Activated CD4-positive, CD25-positive, alpha-beta regulatory T cell treated with anti-CD3 and anti-CD28 coated beads, Interleukin-2, amount 50 U/mL, for 24 hours (primary cell): ENCODE data around the gene TUBG1.
"Not testable (repeated sequence)": the region's sequence is repeated elsewhere in the genome, so short reads cannot be mapped to it uniquely, and the experiment has no call there.

Experiments used
- ATAC-seq, 2 donors: fragments of 150-1000 bp; cut with Tn5 transposase; one replicate each; pipeline ENCODE4 v1.10.0; 2021; ENCODE audit warnings: mild to moderate bottlenecking in 1 of 2, moderate library complexity in 1 of 2

The TUBG1 gene

DNA sequence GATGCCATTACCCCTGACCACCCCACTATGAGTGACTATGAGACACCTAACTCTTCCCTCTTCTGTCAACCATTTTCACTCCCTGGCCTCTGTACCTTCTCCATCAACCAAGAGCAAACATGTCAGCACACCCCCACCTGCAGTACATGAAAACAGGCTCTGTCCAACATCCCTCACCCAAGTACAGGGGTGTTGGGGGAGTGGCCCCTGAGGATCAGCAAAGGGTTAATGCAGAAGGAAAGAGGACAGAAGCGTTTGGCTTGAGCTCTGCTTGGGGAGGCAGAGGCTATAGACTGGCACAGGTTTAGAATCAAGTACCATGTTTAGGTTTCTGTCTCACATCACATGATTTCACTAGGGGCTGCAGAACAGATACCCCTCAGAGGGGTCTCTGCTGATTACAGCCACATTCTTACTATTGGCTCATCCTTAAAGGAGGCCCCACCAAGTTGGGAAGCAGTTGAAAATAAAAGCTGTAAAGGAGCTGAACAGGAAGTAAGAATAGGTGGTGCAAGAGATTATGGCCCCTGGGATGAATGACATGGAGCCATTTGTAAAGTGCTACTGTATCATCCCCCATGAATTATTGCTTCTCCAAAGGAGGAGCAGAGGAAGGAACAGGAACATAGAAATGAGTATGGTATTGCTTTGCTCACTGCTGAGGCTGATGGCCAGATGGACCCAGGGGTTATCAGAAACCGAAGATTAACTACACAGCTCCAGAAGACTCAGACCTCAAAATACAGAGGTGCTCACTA, 29.5 kb upstream of the TUBG1 start:
- ATAC-seq, result no peak

DNA sequence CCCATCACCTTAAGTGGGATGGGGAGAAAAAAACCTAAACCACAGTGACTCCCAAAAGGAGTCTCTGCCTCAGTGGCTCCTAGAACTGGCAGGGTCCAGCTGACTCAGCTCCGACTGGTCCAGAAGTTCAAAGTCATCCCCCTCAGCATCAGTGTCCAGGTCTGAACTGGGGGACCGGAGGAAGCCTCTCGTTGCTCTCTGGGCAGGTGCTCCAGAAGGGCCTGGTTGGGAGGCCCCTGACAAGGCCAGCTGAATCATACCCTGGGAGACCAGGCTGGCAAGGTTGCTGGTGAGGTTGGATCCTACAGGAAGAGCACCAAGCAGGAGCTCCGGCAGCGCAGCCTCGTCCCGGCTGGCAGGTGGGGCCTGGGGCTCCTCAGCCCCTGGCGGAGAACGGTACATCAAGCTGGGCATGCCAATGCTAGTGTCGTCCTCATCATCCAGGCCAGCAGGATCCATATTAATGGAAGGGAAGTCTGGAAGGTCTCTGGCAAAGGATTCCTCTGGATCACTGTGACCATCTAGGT, 27.7 kb upstream of the TUBG1 start:
- no peak for ATAC-seq

DNA sequence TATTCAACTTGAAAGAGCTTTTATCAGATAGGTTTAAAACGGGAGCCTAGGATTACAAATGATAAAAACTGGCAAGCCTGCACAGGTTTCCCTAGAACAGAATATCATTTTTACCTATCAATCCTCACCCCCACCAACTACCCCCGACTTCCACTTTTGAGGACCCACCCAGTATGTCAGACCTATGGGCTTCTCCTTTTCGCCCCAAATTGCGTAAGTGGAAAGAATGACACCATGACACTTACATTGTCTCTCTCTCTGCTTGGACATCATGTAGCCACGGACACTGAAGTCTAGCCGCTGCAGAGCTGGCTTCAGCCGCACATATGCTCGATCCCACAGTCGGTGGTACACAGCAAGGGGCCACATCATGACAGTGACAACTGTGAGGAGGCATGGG, 24.6 kb upstream of the TUBG1 start:
- no peak for ATAC-seq

DNA sequence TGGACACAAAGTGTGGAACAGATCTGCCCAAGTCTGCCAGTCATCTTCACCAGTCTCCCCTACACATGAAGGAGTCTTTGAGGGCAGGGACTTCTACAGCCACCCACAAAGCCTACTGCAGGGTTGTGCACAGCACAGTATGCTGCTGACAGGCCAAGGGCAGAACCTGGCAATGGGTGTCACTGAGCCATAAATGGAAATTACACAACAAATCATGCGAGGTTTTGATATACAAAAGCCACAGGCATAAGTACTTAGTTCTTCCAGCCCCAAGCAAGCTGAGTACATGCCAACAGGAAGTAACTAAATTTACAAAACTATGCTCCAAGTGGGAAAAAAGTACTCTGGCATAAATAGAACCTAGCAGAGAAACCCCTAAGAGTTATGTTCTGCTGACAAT, 24.1 kb upstream of the TUBG1 start:
- ATAC-seq, result no peak

DNA sequence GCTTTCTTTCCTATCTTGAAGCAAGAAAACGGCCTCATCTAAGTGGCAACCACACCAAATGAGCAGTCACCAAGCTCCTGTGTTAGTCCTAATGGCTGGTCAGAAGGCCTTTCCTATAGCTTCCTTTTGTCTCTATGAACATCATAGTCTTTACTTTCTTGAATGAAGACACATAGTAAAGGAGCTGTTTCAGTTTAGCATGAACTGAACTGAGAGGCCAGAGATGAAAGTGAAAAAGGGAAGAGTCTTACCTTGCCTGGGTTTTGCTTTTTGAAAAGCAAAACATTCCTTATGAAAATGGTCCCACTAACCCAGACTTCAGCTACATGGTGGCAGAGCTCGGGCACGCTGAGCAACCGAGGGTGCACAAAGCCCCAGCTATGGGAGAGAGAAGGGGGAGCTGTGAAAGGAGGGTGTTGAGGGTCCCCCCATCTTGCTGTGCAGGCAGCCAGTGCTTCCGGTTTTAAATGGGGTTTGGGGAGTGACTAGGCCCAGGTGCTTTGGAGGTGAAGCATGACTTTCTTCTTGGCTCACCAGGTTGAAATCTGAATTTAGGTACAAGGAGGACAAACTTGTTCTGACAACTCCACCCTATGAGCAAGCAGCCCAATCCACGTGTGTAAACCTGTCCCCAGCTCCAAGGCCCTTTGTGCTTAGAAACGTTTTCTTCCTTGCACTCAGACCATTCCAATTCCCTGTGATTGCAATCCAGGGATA, 22.8 kb upstream of the TUBG1 start:
- no peak for ATAC-seq

DNA sequence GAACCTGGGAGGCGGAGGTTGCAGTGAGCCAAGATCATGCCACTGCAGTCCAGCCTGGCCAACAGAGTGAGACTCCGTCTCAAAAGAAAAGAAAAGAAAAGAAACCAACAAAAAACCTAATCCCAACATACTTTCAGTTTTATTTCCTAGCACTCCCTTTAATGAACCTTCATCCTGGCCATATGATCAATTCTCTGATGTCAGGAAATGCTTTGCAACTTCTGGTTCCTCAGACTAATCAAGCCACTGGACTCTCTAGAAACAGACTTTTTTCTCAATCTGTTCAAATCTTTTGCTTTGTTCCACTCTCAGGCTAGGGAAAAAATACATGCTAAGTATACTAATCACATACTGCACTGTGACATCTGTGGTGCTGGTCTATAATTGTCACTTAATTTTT, 18.6 kb upstream of the TUBG1 start:
- no peak for ATAC-seq

DNA sequence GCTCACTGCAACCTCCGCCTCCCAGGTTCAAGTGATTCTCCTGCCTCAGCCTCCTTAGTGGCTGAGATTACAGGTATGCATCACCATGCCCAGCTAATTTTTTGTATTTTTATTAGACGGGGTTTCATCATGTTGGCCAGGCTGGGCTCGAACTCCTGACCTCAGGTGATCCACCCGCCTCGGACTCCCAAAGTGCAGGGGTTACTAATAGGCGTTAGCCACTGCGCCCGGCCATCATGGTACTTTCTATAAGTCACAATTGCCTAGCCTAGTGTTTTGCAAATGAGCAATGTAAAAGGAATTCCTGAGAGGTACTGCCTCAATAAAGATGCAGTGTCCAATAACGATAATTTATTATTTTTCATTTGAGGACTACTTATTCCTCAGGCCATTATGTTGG, 18.1 kb upstream of the TUBG1 start:
- ATAC-seq, result no peak

DNA sequence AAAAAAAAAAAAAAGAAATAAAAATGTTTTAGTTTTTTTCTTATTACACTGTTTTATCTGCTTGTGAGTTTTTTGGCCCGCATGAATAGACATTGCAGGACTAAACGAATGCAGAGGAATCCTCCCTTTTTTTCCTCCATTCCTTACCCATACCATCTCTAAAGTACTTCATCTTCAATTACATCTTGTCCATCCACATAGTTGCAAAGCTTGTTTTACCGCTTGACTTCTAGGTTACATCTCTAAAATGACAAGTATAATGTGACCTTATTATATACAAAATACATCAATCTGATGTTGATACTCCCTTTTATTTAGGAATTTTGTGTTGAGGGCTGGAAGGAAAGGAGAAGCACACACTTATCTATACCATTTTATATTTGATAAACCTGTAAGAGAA, 13.1 kb upstream of the TUBG1 start:
- no peak for ATAC-seq

DNA sequence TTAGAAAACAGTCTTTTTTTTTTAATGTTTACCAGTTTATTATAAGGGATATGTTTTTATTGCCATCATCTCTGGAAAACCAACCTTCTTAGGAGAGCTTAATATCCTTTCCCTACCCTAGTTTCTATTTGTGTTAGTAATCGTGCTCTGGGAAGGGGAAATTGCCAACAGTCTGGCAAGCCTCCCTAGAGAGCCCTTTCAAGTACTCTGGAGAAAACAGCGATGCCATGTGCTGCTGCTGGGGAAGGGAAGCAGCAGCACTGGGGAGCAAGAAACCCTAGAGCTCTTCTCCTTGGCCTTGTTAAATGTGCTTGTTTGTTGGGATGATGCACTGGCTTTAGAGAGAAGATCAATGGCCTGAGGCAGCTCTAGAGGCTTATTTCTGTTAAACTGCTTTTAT, 10.6 kb upstream of the TUBG1 start:
- ATAC-seq, result no peak

DNA sequence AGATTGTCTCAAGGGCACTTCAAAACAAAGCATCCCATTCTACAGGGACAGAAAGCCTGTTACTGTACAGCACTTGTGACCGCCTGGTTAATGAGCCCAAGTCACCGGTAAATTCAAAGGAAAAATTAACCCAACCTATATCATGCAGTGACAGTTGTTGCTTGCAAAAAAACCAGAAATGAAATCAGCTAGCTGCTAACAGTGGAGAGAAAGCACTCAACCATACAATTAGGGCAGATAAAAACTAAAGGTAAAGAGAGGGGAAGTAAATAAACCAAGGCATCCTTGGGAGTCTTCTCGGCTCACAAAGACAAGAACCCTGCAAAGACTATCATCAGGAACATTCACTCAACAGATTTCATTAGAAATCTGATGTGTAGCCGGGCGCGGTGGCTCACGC, 6.2 kb upstream of the TUBG1 start:
- no peak for ATAC-seq

DNA sequence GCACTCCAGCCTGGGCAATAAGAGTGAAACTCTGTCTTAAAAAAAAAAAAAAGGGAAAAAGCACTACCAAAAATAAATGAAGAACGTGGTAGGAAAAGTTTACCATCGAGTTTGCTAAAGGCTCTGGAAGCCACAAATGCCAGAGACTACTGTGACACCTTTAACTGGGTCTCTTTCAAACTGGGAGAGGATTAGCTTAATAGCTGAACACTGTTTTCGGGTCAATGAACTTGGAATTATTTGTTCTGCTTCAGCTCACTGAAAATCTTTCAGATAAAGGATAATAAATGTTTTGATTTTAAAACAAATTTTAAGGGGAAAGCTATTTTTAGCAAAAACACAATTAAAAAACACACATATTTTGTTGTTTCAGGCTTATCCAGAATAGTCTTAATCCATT, 1.7 kb upstream of the TUBG1 start:
- no peak for ATAC-seq

DNA sequence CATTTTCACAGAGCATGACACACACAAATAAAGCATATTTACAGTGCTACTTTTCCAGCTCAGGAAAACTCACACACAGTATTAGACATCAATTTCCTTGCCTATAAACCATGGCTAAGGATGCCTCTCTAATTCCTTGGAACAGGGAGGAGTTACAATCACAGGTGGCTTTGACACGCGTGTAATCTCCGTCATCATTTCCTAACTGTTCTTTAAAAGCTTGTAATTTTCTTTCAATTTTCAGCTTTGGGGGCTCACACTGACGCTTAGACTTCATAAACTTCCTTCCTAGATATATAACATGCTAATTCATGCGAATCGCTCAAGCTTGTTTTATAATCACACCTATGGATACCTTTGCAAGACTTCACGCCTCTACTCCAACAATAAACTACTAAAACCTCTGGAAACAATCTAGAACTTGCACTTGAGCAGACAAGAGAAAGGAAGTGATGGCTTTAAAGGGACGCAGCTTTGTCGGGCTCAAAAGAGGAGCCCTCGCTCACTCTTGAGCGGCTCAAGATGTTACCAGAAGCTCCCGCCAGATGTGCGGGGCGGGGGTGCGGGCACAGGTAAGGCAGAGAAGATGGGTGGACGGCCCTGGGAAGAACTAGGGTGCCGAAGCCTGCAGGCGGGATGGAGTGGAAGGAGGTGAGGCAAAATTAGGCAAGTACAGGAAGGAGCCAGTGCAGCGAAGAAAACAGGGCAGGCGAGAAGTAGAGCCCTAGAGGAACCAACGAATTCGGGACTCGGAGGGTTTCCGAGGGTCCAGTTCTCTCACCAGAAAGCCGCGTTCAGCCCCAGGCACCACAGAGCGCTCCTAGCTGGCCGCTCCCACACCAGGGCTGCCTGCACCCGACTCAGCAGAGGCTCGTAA, 940 bp upstream of the TUBG1 start:
- ATAC-seq, result peak; percentile 52 to 55

DNA sequence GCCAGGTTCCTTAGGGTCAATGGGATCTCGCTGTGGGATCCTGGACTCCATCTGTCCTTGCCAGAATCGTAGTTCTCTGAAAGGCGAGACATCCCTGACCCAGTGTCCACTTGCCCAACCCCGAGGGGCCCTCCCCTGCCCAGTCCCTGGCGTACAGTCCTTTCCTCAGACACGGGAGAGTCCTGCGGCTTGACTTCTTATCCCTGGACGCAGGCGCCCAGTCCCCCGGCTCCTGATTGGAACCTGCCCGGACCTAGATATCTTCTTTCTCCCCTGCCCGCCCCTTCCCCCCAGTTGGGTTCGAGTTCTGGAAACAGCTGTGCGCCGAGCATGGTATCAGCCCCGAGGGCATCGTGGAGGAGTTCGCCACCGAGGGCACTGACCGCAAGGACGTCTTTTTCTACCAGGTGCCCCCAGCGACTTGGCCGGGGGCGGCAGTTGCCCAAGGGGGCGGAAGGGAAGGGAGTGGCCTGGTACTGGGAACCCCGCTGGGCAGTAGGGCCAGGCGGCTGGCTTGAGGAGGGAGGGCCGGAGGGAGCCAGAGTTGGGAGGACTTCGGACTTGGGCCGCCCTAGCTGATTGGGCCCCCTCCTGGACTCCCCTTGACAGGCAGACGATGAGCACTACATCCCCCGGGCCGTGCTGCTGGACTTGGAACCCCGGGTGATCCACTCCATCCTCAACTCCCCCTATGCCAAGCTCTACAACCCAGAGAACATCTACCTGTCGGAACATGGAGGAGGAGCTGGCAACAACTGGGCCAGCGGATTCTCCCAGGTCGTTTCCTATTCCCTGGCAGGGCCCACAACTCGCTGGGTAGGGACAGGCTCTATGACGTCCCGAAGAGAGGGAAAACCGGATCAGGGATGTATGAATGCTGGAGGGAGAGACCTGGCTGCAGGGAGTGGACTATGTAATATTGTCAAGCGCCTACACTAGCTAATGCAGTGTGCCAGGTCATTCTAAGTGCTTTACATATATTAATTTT, 625 bp downstream of the TUBG1 start:
- ATAC-seq, result not testable (repeated sequence)

DNA sequence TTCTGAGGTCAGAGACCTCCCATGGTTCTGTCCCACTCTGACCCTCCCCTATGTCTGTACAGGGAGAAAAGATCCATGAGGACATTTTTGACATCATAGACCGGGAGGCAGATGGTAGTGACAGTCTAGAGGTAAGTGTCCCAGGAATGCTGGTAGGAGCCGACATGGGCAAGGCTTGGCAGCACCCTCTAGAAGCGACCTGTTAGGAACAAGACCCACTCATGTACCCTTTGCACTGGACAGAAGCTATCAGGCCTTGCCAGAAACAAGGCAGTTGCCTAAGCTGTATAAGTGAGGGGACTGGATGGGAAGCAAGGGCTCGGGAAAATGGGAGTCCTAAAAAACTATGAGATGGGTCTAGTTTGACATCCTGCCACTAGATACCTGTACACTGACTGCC, 2.5 kb downstream of the TUBG1 start:
- ATAC-seq, result no peak

DNA sequence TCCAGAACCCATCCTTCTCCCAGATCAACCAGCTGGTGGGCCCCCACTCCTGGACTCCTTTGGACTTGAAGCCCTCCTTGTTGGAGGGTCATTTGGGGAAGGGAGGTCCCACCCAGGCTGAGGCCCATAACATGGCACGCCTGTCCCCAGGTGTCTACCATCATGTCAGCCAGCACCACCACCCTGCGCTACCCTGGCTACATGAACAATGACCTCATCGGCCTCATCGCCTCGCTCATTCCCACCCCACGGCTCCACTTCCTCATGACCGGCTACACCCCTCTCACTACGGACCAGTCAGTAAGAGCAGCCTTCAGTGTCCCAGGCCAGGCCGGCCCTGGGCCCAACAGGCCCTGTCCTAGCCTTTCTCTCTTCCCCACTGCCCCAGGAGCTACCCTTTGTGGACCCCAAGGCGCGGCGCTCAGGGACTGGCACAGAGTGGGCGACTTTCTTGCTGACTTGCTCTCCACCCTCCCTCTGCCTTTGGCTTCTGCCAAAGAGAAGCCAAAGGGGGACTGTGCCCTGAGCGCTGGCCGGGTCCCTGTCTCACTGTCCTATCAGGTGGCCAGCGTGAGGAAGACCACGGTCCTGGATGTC, 4.3 kb downstream of the TUBG1 start:
- ATAC-seq, result no peak

DNA sequence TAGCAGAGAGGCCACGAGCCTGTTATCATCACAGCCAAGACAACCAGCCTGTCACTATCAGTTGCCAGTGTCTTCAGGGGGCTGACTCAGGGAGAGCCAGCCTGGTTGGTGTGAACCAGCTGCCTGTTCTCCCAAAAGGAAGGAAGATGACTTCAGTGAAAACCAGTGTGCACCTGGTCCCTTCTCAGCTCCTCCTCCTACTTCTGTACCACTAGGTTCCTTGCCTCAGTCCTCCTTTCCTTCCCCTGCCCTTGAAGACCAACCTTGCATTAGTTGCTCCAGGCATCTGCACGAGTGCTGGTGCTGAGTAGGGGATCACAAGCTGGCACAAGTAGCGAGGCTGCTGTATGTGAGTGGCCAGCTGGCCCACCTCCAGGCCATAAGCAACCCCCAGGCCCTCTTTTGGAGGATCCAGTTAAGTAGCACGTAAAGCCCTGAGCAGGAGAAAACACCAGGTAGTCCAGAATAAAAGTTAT, 8.5 kb downstream of the TUBG1 start:
- no peak for ATAC-seq

DNA sequence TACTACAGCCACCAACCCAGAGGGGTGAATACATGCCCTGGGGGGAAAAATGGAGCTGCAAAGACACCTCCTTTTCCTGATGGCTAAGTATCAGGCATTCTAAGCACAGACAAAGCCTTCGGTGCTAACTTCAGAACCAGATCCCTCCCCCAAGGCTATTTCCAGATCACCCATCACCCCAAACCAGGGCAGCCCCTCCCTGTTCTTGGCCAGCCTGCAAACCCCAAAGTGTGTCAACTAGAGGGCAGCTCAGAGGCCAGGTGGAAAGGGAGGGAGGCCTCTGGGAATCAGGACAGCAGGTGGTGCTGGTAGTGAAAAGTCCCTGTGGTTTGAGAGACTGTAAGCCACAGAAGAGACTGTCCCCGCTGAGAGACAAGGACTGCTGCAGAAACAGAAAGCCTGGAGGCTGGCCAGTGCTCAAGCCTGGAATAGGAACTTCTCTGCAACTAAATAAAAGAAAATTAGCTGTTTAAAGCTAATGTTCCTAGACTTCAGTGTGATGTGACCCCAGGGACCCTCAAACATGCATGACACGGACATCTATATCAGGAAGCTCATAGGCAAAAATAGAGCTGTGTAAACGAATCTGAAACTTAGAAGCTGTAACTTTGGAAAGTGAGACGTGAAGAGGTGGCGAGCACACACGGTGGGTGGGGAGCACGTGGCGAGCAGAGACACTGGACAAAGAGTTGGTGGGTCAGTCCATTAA, 9.1 kb downstream of the TUBG1 start:
- ATAC-seq, result peak; percentile 21 to 30

DNA sequence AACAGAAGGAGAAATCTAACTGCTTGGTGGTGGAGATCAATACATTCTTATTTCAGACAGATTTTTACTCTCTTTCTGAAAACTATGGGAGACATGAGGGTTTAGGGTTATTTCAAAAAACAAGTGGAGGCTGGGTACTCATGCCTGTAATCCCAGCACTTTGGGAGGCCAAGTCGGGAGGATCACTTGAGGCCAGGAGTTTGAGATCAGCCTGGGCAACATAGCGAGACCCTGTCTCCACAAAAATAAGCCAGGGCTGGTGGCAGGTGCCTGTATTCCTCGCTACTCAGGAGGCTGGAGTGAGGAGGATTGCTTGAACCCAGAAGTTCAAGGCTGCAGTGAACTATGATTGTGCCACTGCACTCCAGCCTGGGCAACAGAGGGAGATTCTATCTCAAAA, 12.5 kb downstream of the TUBG1 start:
- not testable (repeated sequence) for ATAC-seq

DNA sequence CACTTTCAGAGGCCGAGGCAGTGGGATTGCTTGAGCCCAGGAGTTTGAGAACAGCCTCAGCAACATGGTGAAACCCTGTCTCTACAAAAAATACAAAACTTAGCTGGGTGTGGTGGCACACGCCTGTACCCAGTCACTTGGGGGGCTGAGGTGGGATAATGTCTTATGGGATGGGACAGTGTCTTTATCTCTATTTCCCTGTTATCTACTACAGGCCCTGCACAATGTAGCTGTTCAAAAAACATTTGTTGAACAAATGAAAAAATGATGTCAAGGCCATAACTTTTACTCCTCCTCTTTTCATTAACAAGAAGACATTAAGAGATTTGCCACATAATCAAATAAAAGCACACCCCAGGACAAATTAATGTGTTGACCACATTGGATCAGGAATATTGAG, 13.8 kb downstream of the TUBG1 start:
- ATAC-seq, result no peak

DNA sequence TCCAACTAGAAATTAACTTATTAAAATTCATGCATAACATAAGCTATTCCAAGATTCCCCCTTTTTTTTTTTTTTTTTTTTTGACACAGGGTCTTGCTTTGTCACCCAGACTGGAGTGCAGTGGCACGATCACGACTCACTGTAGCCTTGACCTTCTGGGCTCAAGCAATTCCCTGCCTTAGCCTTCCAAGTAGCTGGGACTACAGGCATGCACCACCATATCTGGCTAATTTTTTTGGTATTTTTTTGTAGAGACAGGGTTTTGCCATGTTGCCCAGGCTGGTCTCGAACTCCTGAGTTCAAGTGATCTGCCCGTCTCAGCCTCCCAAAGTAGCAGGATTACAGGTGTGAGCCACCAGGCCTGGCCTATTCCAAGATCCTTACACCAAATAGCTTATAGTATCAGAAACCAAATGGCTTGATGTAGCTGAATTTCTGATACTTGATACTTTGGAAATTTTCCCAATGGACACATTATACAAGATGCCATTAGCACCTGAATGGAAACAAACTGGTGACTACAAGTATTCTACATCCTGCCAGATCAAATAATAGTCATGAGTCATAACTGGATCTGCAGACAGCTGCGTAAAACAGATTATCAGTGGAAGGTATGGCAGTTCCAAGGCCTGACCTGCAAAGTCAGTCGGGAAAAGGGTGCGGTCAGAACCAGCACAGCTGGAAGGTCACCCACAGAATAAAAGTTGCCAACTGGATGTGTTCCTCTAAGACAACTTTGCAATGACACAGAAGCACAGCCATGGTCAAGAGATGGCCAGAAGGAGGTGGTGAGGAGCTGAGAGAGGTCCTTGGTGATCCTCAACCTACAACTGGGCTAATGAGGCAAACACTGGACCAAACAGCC, 14.5 kb downstream of the TUBG1 start:
- ATAC-seq, result no peak
